SH-SY5Y (cell line): Measurements from ENCODE around the gene LARP4.

Source experiments
- GATA2 ChIP-seq: IDR thresholded peaks from 2 replicates; pipeline ENCODE4 v1.6.1; 2011; ENCODE audit warnings: mild to moderate bottlenecking, low read depth, low read length
- GATA3 ChIP-seq: IDR thresholded peaks from 2 replicates; pipeline ENCODE4 v1.6.1; 2011; ENCODE audit warnings: low read depth, mild to moderate bottlenecking, low read length, moderate library complexity

- no peak for TF ChIP-seq GATA2
- TF ChIP-seq GATA3 = no peak
Measured at GRCh38 chr12:50527359-50527726, 126.7 kb downstream of the LARP4 start.
